Mucosa of rectum (tissue), 2 donors: Measurements from ENCODE around the gene PVRIG.
"Not testable (repeated sequence)": the region's sequence is repeated elsewhere in the genome, so short reads cannot be mapped to it uniquely, and the experiment has no call there.

Experiments used
- H3K27ac ChIP-seq, 2 donors: one replicate each; pipeline ENCODE4 v1.7.0; 2013; ENCODE audit warnings: inconsistent platforms in 2 of 2, low read depth in 2 of 2, low read length in 2 of 2
- H3K27me3 ChIP-seq, 2 donors: one replicate each; pipeline ENCODE4 v1.7.0; 2013; ENCODE audit warnings: low read length in 2 of 2; ENCODE audit not compliant: control insufficient read depth in 2 of 2, insufficient read depth in 2 of 2
- H3K36me3 ChIP-seq, 2 donors: one replicate each; pipeline ENCODE4 v1.7.0; 2013; ENCODE audit warnings: low read length in 2 of 2; ENCODE audit not compliant: control insufficient read depth in 2 of 2, insufficient read depth in 2 of 2
- H3K4me1 ChIP-seq, 2 donors: one replicate each; pipeline ENCODE4 v1.7.0; 2013; ENCODE audit warnings: low read length in 2 of 2, mild to moderate bottlenecking in 1 of 2; ENCODE audit not compliant: control insufficient read depth in 2 of 2, insufficient read depth in 2 of 2
- H3K4me3 ChIP-seq, 2 donors: one replicate each; pipeline ENCODE4 v1.7.0; 2013; ENCODE audit warnings: low read length in 2 of 2
- H3K9ac ChIP-seq, 2 donors: one replicate each; pipeline ENCODE4 v1.7.0; 2013; ENCODE audit warnings: low read length in 2 of 2, low read depth in 1 of 2, mild to moderate bottlenecking in 1 of 2
- H3K9me3 ChIP-seq, 2 donors: one replicate each; pipeline ENCODE4 v1.7.0; 2013; ENCODE audit warnings: low read length in 2 of 2; ENCODE audit not compliant: control insufficient read depth in 2 of 2
- donor health status: healthy.
- donor health status: Normal muscosa, but diverticular disease.

The PVRIG gene

GRCh38 chr7:100257017-100257416 lies 37.3 kb downstream of the PVRIG start:
- H3K9me3 ChIP-seq, result no peaks in the 10 kb centered on the region
- H3K4me3 ChIP-seq, result no peak overlapping the region
- H3K27me3 ChIP-seq, result no peaks in the 10 kb centered on the region
- no peaks in the 10 kb centered on the region for H3K4me1 ChIP-seq
- no peaks in the 10 kb centered on the region for H3K36me3 ChIP-seq
- H3K9ac ChIP-seq, result no peak overlapping the region
- no peak overlapping the region for H3K27ac ChIP-seq

- not testable (repeated sequence) for H3K27me3 ChIP-seq, H3K36me3 ChIP-seq, H3K4me1 ChIP-seq, H3K9ac ChIP-seq, H3K27ac ChIP-seq, H3K4me3 ChIP-seq, H3K9me3 ChIP-seq
Observed at GRCh38 chr7:100259984-100260383, 40.2 kb downstream of the PVRIG start.

- H3K4me3 ChIP-seq, H3K9me3 ChIP-seq, H3K27me3 ChIP-seq, H3K27ac ChIP-seq, H3K9ac ChIP-seq, H3K36me3 ChIP-seq, H3K4me1 ChIP-seq: not testable (repeated sequence)
Observed at GRCh38 chr7:100262896-100263295, 43.1 kb downstream of the PVRIG start.

GRCh38 chr7:100264223-100264622 lies 44.5 kb downstream of the PVRIG start:
- not testable (repeated sequence) for H3K36me3 ChIP-seq, H3K27ac ChIP-seq, H3K4me1 ChIP-seq, H3K9ac ChIP-seq, H3K4me3 ChIP-seq, H3K27me3 ChIP-seq, H3K9me3 ChIP-seq

- not testable (repeated sequence) for H3K9me3 ChIP-seq, H3K27ac ChIP-seq, H3K9ac ChIP-seq, H3K4me1 ChIP-seq, H3K4me3 ChIP-seq, H3K36me3 ChIP-seq, H3K27me3 ChIP-seq
Observed at GRCh38 chr7:100264669-100265165, 45.0 kb downstream of the PVRIG start.

- not testable (repeated sequence) for H3K36me3 ChIP-seq, H3K4me1 ChIP-seq, H3K4me3 ChIP-seq, H3K9ac ChIP-seq, H3K9me3 ChIP-seq, H3K27me3 ChIP-seq, H3K27ac ChIP-seq
Observed at GRCh38 chr7:100265851-100266250, 46.1 kb downstream of the PVRIG start.

- Histone ChIP-seq H3K36me3 (no peaks in the 10 kb centered on the region), H3K4me3 (no peak overlapping the region), H3K4me1 (peaks cover 3 to 8% of the 10 kb centered on the region in 2 donors), H3K9me3 (no peaks in the 10 kb centered on the region), H3K27me3 (no peaks in the 10 kb centered on the region), H3K27ac (no peak overlapping the region), H3K9ac (no peak overlapping the region)
Observed at GRCh38 chr7:100266576-100267354, 47.0 kb downstream of the PVRIG start.

- H3K36me3 ChIP-seq, result no peaks in the 10 kb centered on the region
Observed at GRCh38 chr7:100267648-100268047, 47.9 kb downstream of the PVRIG start.

GRCh38 chr7:100268882-100269281 lies 49.1 kb downstream of the PVRIG start:
- H3K27me3 ChIP-seq, H3K4me3 ChIP-seq: not testable (repeated sequence)

More at GRCh38 chr7:100267648-100268047, 47.9 kb downstream of the PVRIG start:
- Histone ChIP-seq H3K9me3 (no peaks in the 10 kb centered on the region), H3K4me3 (no peak overlapping the region), H3K4me1 (peaks cover 3 to 8% of the 10 kb centered on the region in 2 donors), H3K27me3 (no peaks in the 10 kb centered on the region), H3K27ac (no peak overlapping the region), H3K9ac (no peak overlapping the region)

GRCh38 chr7:100269306-100270045 lies 49.7 kb downstream of the PVRIG start:
- H3K9ac ChIP-seq, result not testable (repeated sequence)

More at GRCh38 chr7:100268882-100269281, 49.1 kb downstream of the PVRIG start:
- H3K27ac ChIP-seq, H3K4me1 ChIP-seq, H3K36me3 ChIP-seq, H3K9me3 ChIP-seq, H3K9ac ChIP-seq: not testable (repeated sequence)

More at GRCh38 chr7:100269306-100270045, 49.7 kb downstream of the PVRIG start:
- H3K36me3 ChIP-seq, H3K9me3 ChIP-seq, H3K4me1 ChIP-seq, H3K4me3 ChIP-seq, H3K27me3 ChIP-seq, H3K27ac ChIP-seq: not testable (repeated sequence)
